ENCODE results near the gene CTRB1. TPM values are rescaled to one million over a fixed set of nuclear protein-coding genes. Genes with fewer than 3 reads are reported as not detected.

CTRB1 gene
- total RNA-seq, 1 experiment from 2014 or later: not detected

DNA sequence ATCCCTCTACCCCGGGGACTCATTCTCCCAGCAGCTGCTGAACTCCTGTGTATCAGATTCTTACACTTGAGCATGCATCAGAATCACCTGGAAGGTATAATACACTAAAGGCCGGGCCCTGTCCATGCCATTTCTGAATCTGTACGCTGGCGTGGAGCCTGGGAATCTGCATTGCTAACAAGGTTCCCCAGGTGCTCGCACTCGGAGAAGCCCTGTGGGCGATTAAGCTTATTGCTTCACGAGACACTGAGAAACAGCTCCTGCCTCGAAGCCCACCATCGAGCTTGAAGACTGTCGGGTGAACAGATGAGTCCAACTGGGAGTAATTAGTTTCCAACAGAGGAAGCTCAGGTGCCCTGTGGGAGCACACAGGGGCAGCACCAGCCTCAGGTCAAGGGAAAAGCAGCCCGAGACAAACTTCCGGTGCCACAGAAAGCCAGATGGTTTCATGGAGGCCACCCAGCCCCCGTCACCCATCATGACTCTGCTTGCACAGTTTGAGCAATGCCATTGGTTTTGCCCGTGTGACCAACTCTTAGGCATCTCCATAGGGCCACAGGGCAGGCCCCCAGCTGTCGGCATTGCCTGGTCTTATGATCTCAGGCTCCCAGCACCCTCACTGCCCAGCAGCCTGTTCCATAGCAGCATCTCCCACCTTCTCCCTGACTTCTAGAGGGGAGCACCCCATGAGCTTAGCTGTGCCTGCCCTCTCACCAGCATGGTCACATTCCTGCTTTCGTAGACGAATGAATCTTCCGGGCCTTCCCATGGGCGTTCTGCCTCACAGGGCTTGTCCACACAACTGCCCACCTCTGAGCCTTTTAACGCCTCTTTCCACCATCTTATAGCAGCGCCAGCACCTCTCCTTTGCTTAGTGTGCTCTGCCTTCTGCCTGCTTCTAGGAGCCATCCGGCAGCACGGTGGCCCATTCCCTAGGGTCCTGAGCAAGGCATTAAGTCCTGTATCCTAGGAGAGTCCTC is 22.7 kb upstream of the CTRB1 start:
- H3K79me2 ChIP-seq (ENCODE audit: low read depth): no peaks in the 10 kb centered on the region
- no peak overlapping the region for H3K4me2 ChIP-seq
- no peak overlapping the region for H2AFZ ChIP-seq
- no peaks in the 10 kb centered on the region for H4K20me1 ChIP-seq (ENCODE audit: insufficient read depth)
- BruUV-seq (replicated peaks): no TSS peak
- no peaks in the 10 kb centered on the region for H3K9me2 ChIP-seq (ENCODE audit: insufficient read depth)
- H3F3A ChIP-seq (ENCODE audit: insufficient read depth, low read depth): no peaks in the 10 kb centered on the region
- peaks cover 8% of the 10 kb centered on the region; the same call in 1 of the 2 replicates for H3K4me1 ChIP-seq (replicated peaks; ENCODE audit: insufficient read depth)
- TF ChIP-seq EZH2 (IDR thresholded peaks at IDR 0.05; ENCODE audit: low read depth) (no peak), CTCF (conservative IDR thresholded peaks at IDR 0.05) (no peak)
- POLR2A ChIA-PET (ENCODE audit: unreplicated experiment): interaction anchor here (0.6 kb wide), 1 partner anchor 38 kb away, joined by 5 read pairs; no protein-coding TSS in a partner anchor
- intact Hi-C loops (cut with micrococcal nuclease; ENCODE audit: unreplicated experiment): loop anchor here (5.0 to 10.0 kb wide), 3 partner anchors 199 to 1979 kb away; partner anchors contain the start of genes TMEM170A and ZNRF1
- H3K4me3 ChIP-seq: no peak overlapping the region
- H3K27ac ChIP-seq: no peak overlapping the region
- no peaks in the 10 kb centered on the region for H3K36me3 ChIP-seq (ENCODE audit: low read depth)
- no peaks in the 10 kb centered on the region for H3K9me3 ChIP-seq (ENCODE audit: insufficient read depth, low read depth)
- no peaks in the 10 kb centered on the region for H3K27me3 ChIP-seq (ENCODE audit: insufficient read depth, low read depth)
- DNase-seq: no peak
- CTCF ChIA-PET: interaction anchor here (0.6 kb wide), 1 partner anchor 495 kb away, joined by 3 read pairs; the partner anchor contains the start of gene MLKL

DNA sequence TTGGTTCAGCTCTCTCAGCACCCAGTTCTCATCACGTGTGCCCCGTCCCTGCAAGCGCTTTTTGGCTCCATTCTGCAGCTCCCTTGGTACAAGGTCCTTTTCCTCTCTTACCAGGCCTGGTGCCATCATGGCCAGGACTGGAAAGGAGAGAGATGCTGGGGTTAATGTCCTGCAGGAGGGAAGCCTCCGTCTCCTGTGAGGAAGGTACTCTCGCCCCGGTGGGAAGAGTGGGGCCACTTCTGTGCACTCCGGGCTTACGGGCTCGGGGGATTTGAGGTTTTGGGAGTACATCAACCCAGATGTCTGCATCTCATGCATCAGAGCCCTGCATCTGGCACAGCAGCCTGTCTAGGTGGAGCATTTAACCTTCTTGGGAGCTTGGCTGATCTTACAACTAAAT is 22.0 kb upstream of the CTRB1 start:
- H3K9me3 ChIP-seq (ENCODE audit: insufficient read depth, low read depth): no peaks in the 10 kb centered on the region
- H3K4me2 ChIP-seq: no peak overlapping the region
- TF ChIP-seq CTCF (conservative IDR thresholded peaks at IDR 0.05): no peak
- no peak for TF ChIP-seq EZH2 (IDR thresholded peaks at IDR 0.05; ENCODE audit: low read depth)
- H2AFZ ChIP-seq: no peak overlapping the region
- POLR2A ChIA-PET (ENCODE audit: unreplicated experiment): no interaction called here
- H3F3A ChIP-seq (ENCODE audit: insufficient read depth, low read depth): no peaks in the 10 kb centered on the region
- no peaks in the 10 kb centered on the region for H3K9me2 ChIP-seq (ENCODE audit: insufficient read depth)
- H3K27me3 ChIP-seq (ENCODE audit: insufficient read depth, low read depth): no peaks in the 10 kb centered on the region
- no peak overlapping the region for H3K27ac ChIP-seq
- CTCF ChIA-PET: interaction anchor here (0.6 kb wide), 1 partner anchor 294 kb away, joined by 5 read pairs; no protein-coding TSS in a partner anchor
- H3K36me3 ChIP-seq (ENCODE audit: low read depth): no peaks in the 10 kb centered on the region
- BruUV-seq (replicated peaks): no TSS peak
- no peaks in the 10 kb centered on the region for H4K20me1 ChIP-seq (ENCODE audit: insufficient read depth)
- H3K4me3 ChIP-seq: no peak overlapping the region
- no peak for DNase-seq
- intact Hi-C loops (cut with micrococcal nuclease; ENCODE audit: unreplicated experiment): loop anchor here (5.0 to 10.0 kb wide), 3 partner anchors 200 to 1978 kb away; partner anchors contain the start of genes TMEM170A and ZNRF1
- no peaks in the 10 kb centered on the region for H3K79me2 ChIP-seq (ENCODE audit: low read depth)
- peaks cover 8% of the 10 kb centered on the region; the same call in 1 of the 2 replicates for H3K4me1 ChIP-seq (replicated peaks; ENCODE audit: insufficient read depth)

- Histone ChIP-seq H3K36me3 (ENCODE audit: low read depth) (no peaks in the 10 kb centered on the region), H3K79me2 (ENCODE audit: low read depth) (no peaks in the 10 kb centered on the region), H2AFZ (no peak overlapping the region), H3K9me3 (ENCODE audit: insufficient read depth, low read depth) (no peaks in the 10 kb centered on the region), H3K4me2 (no peak overlapping the region), H3F3A (ENCODE audit: insufficient read depth, low read depth) (no peaks in the 10 kb centered on the region), H3K4me1 (replicated peaks; ENCODE audit: insufficient read depth) (0 out of 2 replicates have a peak, but pooled peaks cover under 1% of the 10 kb centered on the region), H3K27me3 (ENCODE audit: insufficient read depth, low read depth) (no peaks in the 10 kb centered on the region), H3K9me2 (ENCODE audit: insufficient read depth) (no peaks in the 10 kb centered on the region), H3K4me3 (no peak overlapping the region), H4K20me1 (ENCODE audit: insufficient read depth) (no peaks in the 10 kb centered on the region), H3K27ac (no peak overlapping the region)
- DNase-seq: no peak
- BruUV-seq (replicated peaks): no TSS peak
- intact Hi-C loops (cut with micrococcal nuclease; ENCODE audit: unreplicated experiment): loop anchor here (5.0 to 10.0 kb wide), 3 partner anchors 200 to 1977 kb away; partner anchors contain the start of genes TMEM170A and ZNRF1
- ChIA-PET POLR2A (ENCODE audit: unreplicated experiment) (no interaction called here), CTCF (interaction anchor here (0.5 to 1.3 kb wide), 4 partner anchors 169 to 498 kb away, joined by 3 to 5 read pairs (median 3); no protein-coding TSS in a partner anchor)
- TF ChIP-seq CTCF (conservative IDR thresholded peaks at IDR 0.05): no peak
- TF ChIP-seq EZH2 (IDR thresholded peaks at IDR 0.05; ENCODE audit: low read depth): no peak
Measured at GRCh38 chr16:75197522-75198134, 21.2 kb upstream of the CTRB1 start.
